Progenitor cell of endocrine pancreas (in vitro differentiated cells): ENCODE results near the gene CTNNA2. TPM values are rescaled to one million over a fixed set of nuclear protein-coding genes. Genes with fewer than 3 reads are reported as not detected.

Source experiments
- DNase-seq: peaks from one replicate; pipeline ENCODE4 v3.0.0; 2021; ENCODE audit warnings: low spot score; ENCODE audit not compliant: unreplicated experiment
- H3K27ac Mint-ChIP-seq: 2 replicates; pipeline ENCODE4 v1.8.0; 2021; ENCODE audit warnings: mild to moderate bottlenecking, moderate library complexity, mixed read lengths
- H3K27me3 Mint-ChIP-seq: 2 replicates; pipeline ENCODE4 v1.8.0; 2021; ENCODE audit warnings: mixed read lengths
- H3K36me3 Mint-ChIP-seq: 2 replicates; pipeline ENCODE4 v1.8.0; 2022; ENCODE audit warnings: mixed read lengths; ENCODE audit not compliant: insufficient read depth
- H3K4me1 Mint-ChIP-seq: 2 replicates; pipeline ENCODE4 v1.8.0; 2021; ENCODE audit warnings: low read depth, mixed read lengths
- H3K4me3 Mint-ChIP-seq: 2 replicates; pipeline ENCODE4 v1.8.0; 2021; ENCODE audit warnings: low read depth, mild to moderate bottlenecking, moderate library complexity, mixed read lengths
- H3K9me3 Mint-ChIP-seq: 2 replicates; pipeline ENCODE4 v1.8.0; 2021; ENCODE audit warnings: low read depth, mixed read lengths
- total RNA-seq: library from RNA; stranded (reverse); gene quantifications from 2 replicates; pipeline ENCODE4 v1.2.1, GENCODE V29; 2021
- TF ChIP-seq, protein P1 (sequence below): fragments of 200-600 bp; sonication (generic); IDR thresholded peaks from one replicate; pipeline ENCODE4 v1.5.0; 2021; ENCODE audit warnings: antibody characterized with exemption, mild to moderate bottlenecking; ENCODE audit not compliant: unreplicated experiment

CTNNA2 gene
- total RNA-seq, 1 donor from 2014 or later, result 10.2 TPM

GRCh38 chr2:80329491-80329890 is 816.6 kb downstream of the CTNNA2 start:
- no peaks in the 10 kb centered on the region for H3K4me1 Mint-ChIP-seq
- peaks cover 9% of the 10 kb centered on the region for H3K27me3 Mint-ChIP-seq
- H3K9me3 Mint-ChIP-seq, result no peaks in the 10 kb centered on the region
- H3K4me3 Mint-ChIP-seq, result no peak overlapping the region
- no peaks in the 10 kb centered on the region for H3K36me3 Mint-ChIP-seq
- TF ChIP-seq, protein P1, sequence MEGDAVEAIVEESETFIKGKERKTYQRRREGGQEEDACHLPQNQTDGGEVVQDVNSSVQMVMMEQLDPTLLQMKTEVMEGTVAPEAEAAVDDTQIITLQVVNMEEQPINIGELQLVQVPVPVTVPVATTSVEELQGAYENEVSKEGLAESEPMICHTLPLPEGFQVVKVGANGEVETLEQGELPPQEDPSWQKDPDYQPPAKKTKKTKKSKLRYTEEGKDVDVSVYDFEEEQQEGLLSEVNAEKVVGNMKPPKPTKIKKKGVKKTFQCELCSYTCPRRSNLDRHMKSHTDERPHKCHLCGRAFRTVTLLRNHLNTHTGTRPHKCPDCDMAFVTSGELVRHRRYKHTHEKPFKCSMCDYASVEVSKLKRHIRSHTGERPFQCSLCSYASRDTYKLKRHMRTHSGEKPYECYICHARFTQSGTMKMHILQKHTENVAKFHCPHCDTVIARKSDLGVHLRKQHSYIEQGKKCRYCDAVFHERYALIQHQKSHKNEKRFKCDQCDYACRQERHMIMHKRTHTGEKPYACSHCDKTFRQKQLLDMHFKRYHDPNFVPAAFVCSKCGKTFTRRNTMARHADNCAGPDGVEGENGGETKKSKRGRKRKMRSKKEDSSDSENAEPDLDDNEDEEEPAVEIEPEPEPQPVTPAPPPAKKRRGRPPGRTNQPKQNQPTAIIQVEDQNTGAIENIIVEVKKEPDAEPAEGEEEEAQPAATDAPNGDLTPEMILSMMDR, result no peak
- no peak overlapping the region for H3K27ac Mint-ChIP-seq
- DNase-seq, result no peak

DNA sequence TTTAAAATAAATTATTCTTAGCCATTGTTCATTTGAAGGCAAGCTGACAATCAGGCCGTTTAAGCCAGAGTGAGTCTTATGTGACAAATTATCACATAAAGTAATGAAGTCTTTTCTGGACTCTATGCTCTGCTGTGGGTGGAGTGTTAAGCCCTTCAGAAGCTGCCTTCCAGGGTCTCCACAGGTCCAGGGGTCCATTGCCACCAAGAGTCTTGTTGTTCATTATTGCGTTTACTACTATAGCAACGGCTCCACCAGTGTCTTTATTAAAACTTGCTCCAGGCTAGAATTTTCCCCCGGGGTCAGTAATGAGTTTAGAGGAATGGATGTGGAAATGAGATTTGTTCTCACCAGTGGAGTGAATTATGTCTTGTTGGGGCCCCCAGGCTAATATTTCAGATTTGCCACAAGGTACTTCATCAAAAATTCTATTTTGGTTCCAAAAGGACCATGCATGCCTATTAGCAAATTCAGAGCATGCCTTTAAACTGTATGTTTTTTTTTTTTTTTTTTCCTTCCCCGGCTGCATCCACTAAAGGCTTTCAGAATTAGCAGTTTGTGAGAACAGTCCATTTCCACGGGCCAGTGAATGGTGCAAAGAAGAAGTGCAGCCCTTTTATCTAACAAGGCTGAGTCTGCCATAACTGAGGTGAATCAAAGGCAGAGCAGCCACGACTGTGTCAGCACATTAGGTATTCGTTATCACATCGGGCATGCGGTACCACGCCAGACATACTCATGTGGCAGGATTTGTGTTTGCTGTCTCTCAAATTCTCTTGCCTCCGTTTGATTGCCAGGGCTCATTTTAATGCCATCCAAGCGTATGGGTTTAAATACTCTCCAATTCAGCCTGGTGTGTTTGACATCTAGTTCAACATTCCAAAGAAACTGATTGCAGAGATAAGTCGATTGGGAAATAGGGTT is 817.9 kb downstream of the CTNNA2 start:
- Mint-ChIP-seq H3K9me3 (no peaks in the 10 kb centered on the region), H3K4me1 (no peaks in the 10 kb centered on the region), H3K36me3 (no peaks in the 10 kb centered on the region), H3K4me3 (no peak overlapping the region), H3K27me3 (peaks cover 9% of the 10 kb centered on the region), H3K27ac (no peak overlapping the region)
- DNase-seq, result no peak
- TF ChIP-seq, protein P1, result no peak

GRCh38 chr2:80333886-80334285 is 821.0 kb downstream of the CTNNA2 start:
- H3K27ac Mint-ChIP-seq, result no peak overlapping the region
- peaks cover 2% of the 10 kb centered on the region for H3K27me3 Mint-ChIP-seq
- DNase-seq, result no peak
- no peak overlapping the region for H3K4me3 Mint-ChIP-seq
- H3K36me3 Mint-ChIP-seq, result no peaks in the 10 kb centered on the region
- no peaks in the 10 kb centered on the region for H3K9me3 Mint-ChIP-seq
- H3K4me1 Mint-ChIP-seq, result no peaks in the 10 kb centered on the region
- TF ChIP-seq, protein P1, result no peak

GRCh38 chr2:80335411-80335810 is 822.6 kb downstream of the CTNNA2 start:
- Mint-ChIP-seq H3K36me3 (no peaks in the 10 kb centered on the region), H3K4me3 (no peak overlapping the region), H3K9me3 (no peaks in the 10 kb centered on the region), H3K4me1 (no peaks in the 10 kb centered on the region), H3K27me3 (no peaks in the 10 kb centered on the region), H3K27ac (no peak overlapping the region)
- no peak for DNase-seq
- TF ChIP-seq, protein P1, result no peak

- no peak for DNase-seq
- TF ChIP-seq, protein P1, result no peak
- Mint-ChIP-seq H3K27me3 (no peaks in the 10 kb centered on the region), H3K9me3 (no peaks in the 10 kb centered on the region), H3K27ac (no peak overlapping the region), H3K36me3 (no peaks in the 10 kb centered on the region), H3K4me1 (no peaks in the 10 kb centered on the region), H3K4me3 (no peak overlapping the region)
These were observed 825.9 kb downstream of the CTNNA2 start for GRCh38 chr2:80338794-80339193.
